Cardiac fibroblast (primary cell): ENCODE measurements around the gene TM2D3.
"Not testable (repeated sequence)": the region's sequence is repeated elsewhere in the genome, so short reads cannot be mapped to it uniquely, and the experiment has no call there.

Experiments used
- DNase-seq, 2 donors: peaks; one replicate each; pipeline versions ENCODE4 v3.0.0 to v3.0.0-alpha.2; 2010; ENCODE audit warnings: low read depth in 2 of 2
- H3K4me3 ChIP-seq, 2 donors: replicated peaks in 1 of 2; 1 replicate in 1 of 2; 2 replicates in 1 of 2; pipeline ENCODE4 v1.5.1; 2011; ENCODE audit warnings: low read depth in 2 of 2, low read length in 2 of 2, mild to moderate bottlenecking in 2 of 2, moderate library complexity in 1 of 2
- TF ChIP-seq, protein P1 (sequence below): IDR thresholded peaks from one replicate; pipeline ENCODE4 v1.5.1; 2011; ENCODE audit warnings: low read depth, mild to moderate bottlenecking, low read length, inconsistent platforms

The TM2D3 gene

DNA sequence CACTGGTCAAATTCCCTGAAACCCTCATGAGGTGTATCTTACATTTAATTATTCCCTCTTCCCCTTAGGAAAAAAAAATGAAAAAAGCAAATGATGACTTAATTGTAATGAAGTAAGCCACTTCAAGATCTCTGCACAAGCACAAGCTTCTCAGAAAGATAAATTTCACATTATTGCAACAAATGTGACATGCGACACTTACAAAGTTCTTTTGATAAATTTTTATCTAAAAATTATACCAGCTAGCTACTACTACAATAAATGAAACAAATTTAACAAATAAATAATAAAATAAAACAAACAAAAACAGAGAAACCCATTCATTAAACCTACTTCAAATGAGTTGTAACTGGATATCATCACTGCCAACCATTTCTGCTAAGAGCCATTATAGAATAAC is 10.0 kb upstream of the TM2D3 start:
- TF ChIP-seq, protein P1, sequence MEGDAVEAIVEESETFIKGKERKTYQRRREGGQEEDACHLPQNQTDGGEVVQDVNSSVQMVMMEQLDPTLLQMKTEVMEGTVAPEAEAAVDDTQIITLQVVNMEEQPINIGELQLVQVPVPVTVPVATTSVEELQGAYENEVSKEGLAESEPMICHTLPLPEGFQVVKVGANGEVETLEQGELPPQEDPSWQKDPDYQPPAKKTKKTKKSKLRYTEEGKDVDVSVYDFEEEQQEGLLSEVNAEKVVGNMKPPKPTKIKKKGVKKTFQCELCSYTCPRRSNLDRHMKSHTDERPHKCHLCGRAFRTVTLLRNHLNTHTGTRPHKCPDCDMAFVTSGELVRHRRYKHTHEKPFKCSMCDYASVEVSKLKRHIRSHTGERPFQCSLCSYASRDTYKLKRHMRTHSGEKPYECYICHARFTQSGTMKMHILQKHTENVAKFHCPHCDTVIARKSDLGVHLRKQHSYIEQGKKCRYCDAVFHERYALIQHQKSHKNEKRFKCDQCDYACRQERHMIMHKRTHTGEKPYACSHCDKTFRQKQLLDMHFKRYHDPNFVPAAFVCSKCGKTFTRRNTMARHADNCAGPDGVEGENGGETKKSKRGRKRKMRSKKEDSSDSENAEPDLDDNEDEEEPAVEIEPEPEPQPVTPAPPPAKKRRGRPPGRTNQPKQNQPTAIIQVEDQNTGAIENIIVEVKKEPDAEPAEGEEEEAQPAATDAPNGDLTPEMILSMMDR, result no peak
- no peak for DNase-seq
- H3K4me3 ChIP-seq, result no peak overlapping the region

DNA sequence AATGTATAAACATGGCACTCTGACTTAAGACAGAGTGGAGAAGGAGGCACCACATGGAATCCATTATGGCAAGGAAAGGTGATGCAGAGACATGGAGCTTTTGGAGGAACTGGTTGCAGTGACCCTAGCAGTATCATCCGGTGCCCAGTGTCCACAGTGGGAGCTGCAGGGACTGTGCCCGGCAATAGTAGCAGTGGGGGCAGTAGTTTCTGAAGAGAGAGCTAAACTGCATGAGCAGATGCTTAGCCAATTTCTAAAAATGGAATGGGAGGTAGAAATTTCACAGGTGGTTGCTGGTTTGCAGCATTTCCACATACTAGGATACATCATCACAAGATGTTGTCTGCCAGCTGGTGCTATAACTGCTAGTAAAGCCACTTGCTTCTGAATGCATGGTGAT is 7.8 kb upstream of the TM2D3 start:
- no peak for DNase-seq
- H3K4me3 ChIP-seq, result no peak overlapping the region
- TF ChIP-seq, protein P1, result no peak

DNA sequence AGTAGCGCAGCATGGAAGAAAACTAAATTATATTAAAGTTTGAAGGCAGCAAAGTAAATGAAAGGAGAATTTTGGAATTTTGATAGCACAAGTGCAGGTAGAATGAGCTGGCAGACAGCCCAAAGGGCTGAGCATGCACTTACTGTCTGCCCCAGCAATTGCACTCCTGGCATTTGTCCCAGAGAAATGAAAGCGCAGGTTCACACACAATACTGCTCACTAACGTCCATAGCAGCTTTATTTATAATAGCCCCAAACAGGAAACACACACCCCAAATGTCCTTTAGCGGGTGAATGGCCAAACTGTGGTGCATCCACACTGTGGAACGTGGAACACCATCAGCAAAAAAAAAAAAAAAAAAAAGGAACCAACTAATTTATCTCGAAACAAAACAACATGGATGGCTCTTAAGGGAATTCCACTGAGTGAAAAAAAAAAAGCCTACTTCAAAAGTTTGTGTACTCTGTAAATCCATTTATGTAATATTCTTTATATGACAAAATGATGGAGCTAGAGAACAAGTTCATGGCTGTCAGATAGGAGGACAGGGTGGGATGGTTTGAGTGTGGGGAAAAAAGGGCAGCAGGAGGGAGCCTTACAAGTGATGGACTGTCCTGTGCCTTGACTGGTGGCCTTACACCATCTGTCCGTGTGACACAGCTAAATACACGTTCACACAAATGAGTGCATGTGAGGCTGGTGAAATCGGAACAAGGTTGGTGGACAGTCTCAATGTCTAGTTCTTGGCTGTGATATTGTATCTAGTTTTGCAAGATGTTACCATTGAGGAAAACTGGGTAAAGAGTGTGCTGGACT is 6.0 kb upstream of the TM2D3 start:
- TF ChIP-seq, protein P1, result no peak
- H3K4me3 ChIP-seq, result no peak overlapping the region
- no peak for DNase-seq

DNA sequence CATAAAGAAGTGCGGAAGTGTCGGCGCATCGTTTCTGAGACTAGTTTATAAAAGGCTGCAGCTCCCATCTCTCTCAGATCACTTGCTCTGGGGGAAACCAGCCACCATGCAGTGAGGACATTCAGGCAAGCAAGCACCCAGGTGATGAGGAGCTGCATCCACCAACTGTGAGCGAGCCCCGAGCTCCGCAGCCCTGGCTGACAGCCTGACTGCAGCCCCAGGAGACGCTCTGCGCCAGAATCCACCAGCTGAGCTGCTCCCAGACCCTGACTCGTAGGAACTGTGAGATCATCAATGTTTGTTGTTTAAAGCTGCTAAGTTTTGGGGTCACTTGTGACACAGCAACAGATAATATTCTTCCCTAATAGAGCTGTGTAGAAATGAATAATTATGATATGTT is 5.0 kb upstream of the TM2D3 start:
- no peak overlapping the region for H3K4me3 ChIP-seq
- no peak for DNase-seq
- TF ChIP-seq, protein P1, result no peak

DNA sequence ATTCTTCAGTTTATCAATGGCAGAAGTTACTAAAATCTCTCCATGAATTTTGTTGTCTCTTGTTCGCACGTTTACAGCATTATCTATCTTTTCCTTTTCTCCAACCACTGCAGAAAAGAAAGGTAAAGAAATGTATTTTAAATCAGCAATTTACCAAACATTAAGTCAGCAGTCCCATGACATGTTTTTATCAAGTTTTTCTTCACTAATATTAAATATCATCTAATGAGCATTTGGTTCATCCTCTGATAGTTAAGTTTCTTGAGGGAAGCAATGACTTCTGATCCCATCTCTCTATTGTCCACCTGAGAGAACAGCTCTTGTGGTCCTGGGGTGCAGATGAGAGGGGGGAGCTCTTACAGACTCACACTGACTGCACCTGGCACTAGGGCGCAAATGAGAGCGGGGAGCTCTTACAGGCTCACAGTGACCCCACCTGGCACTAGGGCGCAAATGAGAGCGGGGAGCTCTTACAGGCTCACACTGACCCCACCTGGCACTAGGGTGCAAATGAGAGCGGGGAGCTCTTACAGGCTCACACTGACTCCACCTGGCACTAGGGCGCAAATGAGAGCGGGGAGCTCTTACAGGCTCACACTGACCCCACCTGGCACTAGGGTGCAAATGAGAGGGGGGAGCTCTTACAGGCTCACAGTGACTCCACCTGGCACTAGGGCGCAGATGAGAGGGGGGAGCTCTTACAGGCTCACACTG is 2.6 kb upstream of the TM2D3 start:
- not testable (repeated sequence) for DNase-seq, H3K4me3 ChIP-seq

DNA sequence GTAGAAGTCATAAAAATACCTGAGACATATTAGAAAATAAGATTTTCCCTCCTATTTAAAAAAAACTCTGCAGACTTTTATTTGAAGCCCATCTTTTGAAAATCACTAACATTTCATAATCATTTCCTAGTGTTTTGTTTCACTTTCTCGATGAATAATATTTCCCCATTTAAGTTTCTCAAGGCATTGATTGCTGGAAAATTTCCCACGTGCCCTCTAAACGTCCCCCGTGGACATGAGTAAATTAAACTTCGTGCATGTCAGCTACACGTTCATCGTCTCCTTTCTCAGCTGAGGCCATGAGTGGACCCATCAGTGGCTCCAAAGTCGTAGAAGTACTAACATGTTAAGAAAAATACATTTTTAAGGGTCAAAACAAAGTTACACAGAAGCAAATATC is 2.0 kb upstream of the TM2D3 start:
- H3K4me3 ChIP-seq, result no peak overlapping the region
- TF ChIP-seq, protein P1, result no peak
- DNase-seq, result no peak

DNA sequence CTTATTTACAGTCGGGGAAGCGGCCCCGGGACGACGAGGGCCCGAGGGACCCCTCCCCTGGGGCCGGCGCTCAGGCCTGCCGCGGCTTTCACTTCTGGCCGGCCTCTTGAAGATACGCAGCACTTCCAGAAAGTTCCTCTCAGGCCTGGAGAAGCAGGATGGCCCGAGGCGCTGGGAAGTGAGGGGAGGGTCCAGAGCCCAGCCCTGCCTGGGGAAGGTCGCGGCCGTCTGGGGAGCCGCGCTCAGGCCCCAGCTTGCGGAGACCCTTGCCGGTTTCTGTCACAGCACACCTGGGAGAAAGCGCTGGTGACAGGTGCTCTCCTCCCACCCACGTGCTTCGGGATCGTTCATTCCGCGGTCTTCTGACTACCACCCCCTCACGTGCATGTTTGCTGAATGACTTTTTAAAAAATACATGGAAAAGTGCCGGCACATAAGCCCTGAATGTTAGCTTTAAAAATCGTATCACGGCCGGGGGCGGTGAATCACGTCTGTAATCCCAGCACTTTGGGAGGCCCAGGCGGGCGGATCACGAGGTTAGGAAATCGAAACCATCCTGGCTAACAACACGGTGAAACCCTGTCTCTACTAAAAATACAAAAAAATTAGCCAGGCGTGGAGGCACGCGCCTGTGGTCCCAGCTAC is 727 bp upstream of the TM2D3 start:
- no peak for DNase-seq
- TF ChIP-seq, protein P1, result no peak
- H3K4me3 ChIP-seq, result peak overlapping the region; percentile 79 to 81
